GM18951 (cell line): ENCODE measurements around the gene CRHBP.

Experiments
- POLR2A ChIP-seq: IDR thresholded peaks from 4 replicates; pipeline ENCODE4 v1.6.1; 2011; ENCODE audit warnings: mild to moderate bottlenecking; ENCODE audit not compliant: insufficient read length, insufficient read depth; ENCODE audit errors: extremely low read depth
- in situ Hi-C: fragments of 300-500 bp; cut with MboI; formaldehyde crosslinking; loops from one replicate; pipeline ENCODE4 v1.12.0; 2022; ENCODE audit warnings: low sequenced_read_pairs, mixed read lengths, inconsistent platforms; ENCODE audit not compliant: unreplicated experiment

Gene CRHBP

DNA sequence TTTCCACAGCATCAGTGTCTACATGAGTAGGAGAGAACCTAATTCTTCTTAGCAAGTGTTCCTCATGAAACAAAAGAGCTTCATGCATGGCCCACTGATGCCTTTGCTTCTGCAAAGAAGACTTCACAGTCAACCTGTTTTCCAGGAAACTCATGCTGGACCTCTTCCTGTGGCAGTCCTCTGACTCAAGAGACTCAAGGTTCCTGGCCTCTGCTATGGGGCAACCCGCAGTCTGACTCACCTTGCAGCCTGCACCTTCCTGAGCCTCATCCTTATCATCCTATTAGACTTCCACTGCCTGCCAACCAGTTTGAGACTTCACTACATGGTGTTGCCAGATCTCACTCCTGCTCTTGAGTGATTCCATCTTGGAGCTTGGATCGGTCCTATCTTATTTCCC lies 59.8 kb downstream of the CRHBP start:
- no peak for TF ChIP-seq POLR2A
- in situ Hi-C loops, result no loop called here

GRCh38 chr5:77015938-77016569 lies 63.2 kb downstream of the CRHBP start:
- in situ Hi-C loops, result loop anchor here (5.0 kb wide), 1 partner anchor 144 kb away; no protein-coding TSS in a partner anchor
- TF ChIP-seq POLR2A, result no peak

GRCh38 chr5:77016962-77017361 lies 64.1 kb downstream of the CRHBP start:
- in situ Hi-C loops, result loop anchor here (5.0 kb wide), 1 partner anchor 145 kb away; no protein-coding TSS in a partner anchor
- no peak for TF ChIP-seq POLR2A

DNA sequence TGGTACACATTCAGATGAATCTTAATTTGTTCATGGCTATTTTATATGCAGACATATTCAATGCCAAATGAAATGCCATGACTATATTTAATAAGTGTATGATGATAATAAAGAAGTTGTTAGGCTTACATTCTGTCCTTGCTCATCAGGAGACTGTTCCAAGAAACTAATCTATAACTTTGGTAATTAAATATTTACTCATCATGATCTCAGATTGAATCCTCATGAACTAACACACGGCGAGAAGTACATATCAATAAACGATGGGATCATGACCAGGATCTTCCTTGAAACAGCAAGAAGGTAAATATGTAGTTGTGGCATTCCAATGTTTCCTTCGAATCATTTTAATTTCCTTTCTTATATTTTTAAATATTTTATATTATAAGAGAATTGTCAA lies 64.8 kb downstream of the CRHBP start:
- TF ChIP-seq POLR2A, result no peak
- in situ Hi-C loops, result loop anchor here (5.0 kb wide), 1 partner anchor 145 kb away; no protein-coding TSS in a partner anchor
